AG09319 (cell line): ENCODE data around the gene SLC46A2.

Experiments
- DNase-seq: peaks from one replicate; pipeline ENCODE4 v3.0.0-alpha.2; 2010; ENCODE audit warnings: low read depth; ENCODE audit errors: extremely low read depth
- CTCF ChIP-seq: IDR thresholded peaks from 2 replicates; pipeline ENCODE4 v1.5.1; 2011; ENCODE audit warnings: low read depth, mild to moderate bottlenecking, inconsistent platforms, low read length, moderate library complexity

SLC46A2 gene

GRCh38 chr9:112873773-112874405 lies 16.8 kb downstream of the SLC46A2 start:
- TF ChIP-seq CTCF = no peak
- DNase-seq = no peak

- no peak for TF ChIP-seq CTCF
- DNase-seq = no peak
These were observed 18.7 kb downstream of the SLC46A2 start for GRCh38 chr9:112872019-112872418.

- no peak for DNase-seq
- TF ChIP-seq CTCF = no peak
These were observed 20.1 kb downstream of the SLC46A2 start for GRCh38 chr9:112870556-112870955.

- no peak for TF ChIP-seq CTCF
- DNase-seq = no peak
These were observed 20.8 kb downstream of the SLC46A2 start for GRCh38 chr9:112869917-112870316.

GRCh38 chr9:112869041-112869529 lies 21.6 kb downstream of the SLC46A2 start:
- TF ChIP-seq CTCF = no peak
- DNase-seq = no peak

- TF ChIP-seq CTCF = no peak
- no peak for DNase-seq
These were observed 22.2 kb downstream of the SLC46A2 start for GRCh38 chr9:112868461-112868860.

GRCh38 chr9:112867275-112867991 lies 23.2 kb downstream of the SLC46A2 start:
- TF ChIP-seq CTCF = no peak
- DNase-seq = peak; percentile 63
